GM13977 (cell line): ENCODE data around the gene PBX1.

Source experiments
- DNase-seq: peaks from one replicate; pipeline ENCODE4 v3.0.0; 2012; ENCODE audit warnings: low spot score
- CTCF ChIP-seq: IDR thresholded peaks from 2 replicates; pipeline ENCODE4 v1.5.1; 2012; ENCODE audit warnings: mild to moderate bottlenecking, control low read depth; ENCODE audit not compliant: insufficient read depth; ENCODE audit errors: extremely low read depth, missing control alignments
- in situ Hi-C: fragments of 300-500 bp; cut with MboI; formaldehyde crosslinking; loops from one replicate; pipeline ENCODE4 v1.12.0; 2022; ENCODE audit warnings: low sequenced_read_pairs, low pct_unique_long_range_greater_than_20kb, mixed read lengths, inconsistent platforms; ENCODE audit not compliant: unreplicated experiment

PBX1 gene

GRCh38 chr1:164824542-164824941 lies 265.6 kb downstream of the PBX1 start:
- no peak for TF ChIP-seq CTCF
- in situ Hi-C loops: no loop called here
- no peak for DNase-seq

DNA sequence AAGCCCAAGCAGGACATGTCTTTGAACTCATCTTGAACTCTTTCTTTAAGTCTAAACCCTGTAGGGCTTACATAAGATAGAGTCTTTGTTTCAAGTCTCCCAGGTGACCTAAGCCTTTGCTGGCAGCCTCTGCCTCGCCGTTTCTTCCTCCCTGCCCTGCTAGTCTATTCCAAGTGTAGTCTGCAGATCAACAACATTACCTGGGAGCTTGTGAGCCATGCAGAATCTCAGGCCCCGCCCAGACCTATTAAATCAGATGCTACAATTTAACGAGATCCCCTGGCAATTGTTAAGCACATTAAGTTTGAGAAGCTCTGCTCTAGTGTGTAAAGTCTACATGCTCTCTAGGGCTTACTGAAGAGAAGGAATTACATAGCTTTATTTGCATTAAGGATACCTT lies 271.6 kb downstream of the PBX1 start:
- TF ChIP-seq CTCF: no peak
- DNase-seq: no peak
- in situ Hi-C loops: no loop called here

- no peak for DNase-seq
- TF ChIP-seq CTCF: no peak
- in situ Hi-C loops: no loop called here
These were observed 275.7 kb downstream of the PBX1 start for GRCh38 chr1:164834641-164835040.

GRCh38 chr1:164836614-164837018 lies 277.6 kb downstream of the PBX1 start:
- in situ Hi-C loops: no loop called here
- no peak for TF ChIP-seq CTCF
- no peak for DNase-seq

- DNase-seq: no peak
- TF ChIP-seq CTCF: no peak
- in situ Hi-C loops: no loop called here
These were observed 279.8 kb downstream of the PBX1 start for GRCh38 chr1:164838786-164839185.

GRCh38 chr1:164840936-164841335 lies 282.0 kb downstream of the PBX1 start:
- in situ Hi-C loops: no loop called here
- no peak for TF ChIP-seq CTCF
- DNase-seq: no peak

DNA sequence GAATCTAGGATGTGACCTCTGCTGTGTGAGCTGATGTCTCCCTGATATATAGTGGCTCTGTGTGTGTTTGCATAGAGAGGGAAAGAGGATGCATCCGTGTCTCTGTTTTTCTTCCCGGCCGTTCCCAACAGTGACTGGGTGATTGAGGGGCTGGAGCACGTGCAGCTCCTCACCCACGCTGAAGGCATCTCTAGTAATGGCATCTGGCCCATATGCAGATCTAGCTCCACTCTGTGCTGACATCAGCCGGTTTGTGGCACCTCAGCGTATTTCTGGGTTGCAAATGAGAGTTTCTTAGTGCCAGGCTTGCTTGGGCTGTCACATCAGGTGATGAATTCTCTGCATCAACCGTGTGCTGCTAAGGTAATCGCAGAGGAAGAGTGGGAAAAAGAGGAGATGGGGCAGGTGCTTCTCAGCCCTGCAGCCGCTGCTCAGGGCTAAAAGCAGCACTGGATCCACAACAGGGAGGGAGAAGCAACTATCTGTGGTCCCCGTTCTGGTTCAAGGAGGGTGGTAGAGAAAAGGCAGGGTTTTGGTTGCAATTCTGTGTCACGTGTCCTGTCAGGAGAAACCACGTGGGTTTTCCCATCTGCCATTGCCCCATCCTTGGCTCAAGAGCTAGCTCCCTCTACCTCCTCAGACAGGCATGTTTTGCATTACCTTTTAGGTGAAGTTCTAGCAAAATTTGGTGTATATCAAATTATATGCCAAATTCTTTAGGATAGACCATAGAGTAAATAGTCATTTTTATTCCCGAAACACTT lies 282.9 kb downstream of the PBX1 start:
- TF ChIP-seq CTCF: no peak
- in situ Hi-C loops: no loop called here
- no peak for DNase-seq
